Neural cell (in vitro differentiated cells): ENCODE data around the gene TNS2.

Source experiments
- EP300 ChIP-seq: fragments of 450-650 bp; conservative IDR thresholded peaks from 2 replicates; pipeline ENCODE4 v1.6.1; 2014; ENCODE audit warnings: antibody characterized with exemption, mild to moderate bottlenecking, moderate library complexity; ENCODE audit not compliant: poor library complexity, severe bottlenecking
- EZH2 ChIP-seq: fragments of 200-600, 300-800 bp; shearing (Covaris generic), sonication (generic); IDR thresholded peaks from 2 replicates; pipeline ENCODE4 v1.6.1; 2014; ENCODE audit warnings: antibody characterized with exemption, low read length, borderline replicate concordance, mild to moderate bottlenecking; ENCODE audit not compliant: insufficient read depth, poor library complexity, severe bottlenecking
- MXI1 ChIP-seq: fragments of 450-650 bp; conservative IDR thresholded peaks from 2 replicates; pipeline ENCODE4 v1.6.1; 2014; ENCODE audit warnings: antibody characterized with exemption, mild to moderate bottlenecking; ENCODE audit not compliant: poor library complexity, severe bottlenecking
- POLR2AphosphoS5 ChIP-seq: IDR thresholded peaks from 2 replicates; pipeline ENCODE4 v1.6.1; 2012
- RAD21 ChIP-seq: fragments of 450-650 bp; conservative IDR thresholded peaks from 2 replicates; pipeline ENCODE4 v1.6.1; 2014; ENCODE audit warnings: antibody characterized with exemption, mild to moderate bottlenecking, moderate library complexity
- TAF1 ChIP-seq: IDR thresholded peaks from 2 replicates; pipeline ENCODE4 v1.6.1; 2012; ENCODE audit warnings: low read depth
- TF ChIP-seq, protein P1 (sequence below): fragments of 450-650 bp; IDR thresholded peaks from 2 replicates; pipeline ENCODE4 v1.5.1; 2014; ENCODE audit warnings: antibody characterized with exemption, mild to moderate bottlenecking, moderate library complexity; ENCODE audit not compliant: poor library complexity, severe bottlenecking

DNA sequence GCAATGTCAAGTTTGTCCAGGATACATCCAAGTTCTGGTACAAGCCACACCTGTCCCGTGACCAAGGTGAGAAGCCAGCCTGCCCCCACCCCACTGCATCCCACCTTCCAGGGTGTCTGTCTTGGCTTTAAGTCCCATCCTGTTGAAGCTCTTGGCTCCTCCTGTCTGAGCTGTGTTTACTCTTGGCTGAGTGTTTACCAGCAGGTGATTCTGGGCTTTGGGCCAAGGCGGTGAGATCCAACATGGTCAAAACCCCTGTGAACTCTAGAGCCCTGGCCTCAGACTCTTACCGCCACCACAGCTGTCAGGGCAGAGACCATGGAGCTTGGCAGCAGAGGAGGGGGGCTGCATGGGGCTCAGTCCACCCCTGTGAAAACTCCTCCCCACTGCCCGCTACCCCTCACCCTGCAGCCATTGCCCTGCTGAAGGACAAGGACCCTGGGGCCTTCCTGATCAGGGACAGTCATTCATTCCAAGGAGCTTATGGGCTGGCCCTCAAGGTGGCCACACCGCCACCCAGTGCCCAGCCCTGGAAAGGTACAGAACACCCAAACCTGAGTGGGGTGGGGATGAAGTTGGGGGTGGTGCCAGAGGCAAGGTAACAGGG, 11.6 kb downstream of the TNS2 start:
- TF ChIP-seq, protein P1, sequence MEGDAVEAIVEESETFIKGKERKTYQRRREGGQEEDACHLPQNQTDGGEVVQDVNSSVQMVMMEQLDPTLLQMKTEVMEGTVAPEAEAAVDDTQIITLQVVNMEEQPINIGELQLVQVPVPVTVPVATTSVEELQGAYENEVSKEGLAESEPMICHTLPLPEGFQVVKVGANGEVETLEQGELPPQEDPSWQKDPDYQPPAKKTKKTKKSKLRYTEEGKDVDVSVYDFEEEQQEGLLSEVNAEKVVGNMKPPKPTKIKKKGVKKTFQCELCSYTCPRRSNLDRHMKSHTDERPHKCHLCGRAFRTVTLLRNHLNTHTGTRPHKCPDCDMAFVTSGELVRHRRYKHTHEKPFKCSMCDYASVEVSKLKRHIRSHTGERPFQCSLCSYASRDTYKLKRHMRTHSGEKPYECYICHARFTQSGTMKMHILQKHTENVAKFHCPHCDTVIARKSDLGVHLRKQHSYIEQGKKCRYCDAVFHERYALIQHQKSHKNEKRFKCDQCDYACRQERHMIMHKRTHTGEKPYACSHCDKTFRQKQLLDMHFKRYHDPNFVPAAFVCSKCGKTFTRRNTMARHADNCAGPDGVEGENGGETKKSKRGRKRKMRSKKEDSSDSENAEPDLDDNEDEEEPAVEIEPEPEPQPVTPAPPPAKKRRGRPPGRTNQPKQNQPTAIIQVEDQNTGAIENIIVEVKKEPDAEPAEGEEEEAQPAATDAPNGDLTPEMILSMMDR = no peak
- TF ChIP-seq EZH2 (no peak), POLR2AphosphoS5 (no peak), RAD21 (no peak), TAF1 (no peak), EP300 (no peak), MXI1 (no peak)
